GM23338 (cell line): ENCODE results near the gene INPP1. TPM values are rescaled to one million over a fixed set of nuclear protein-coding genes. Genes with fewer than 3 reads are reported as not detected.

Source experiments
- ATAC-seq: fragments of 200-7000 bp; cut with Tn5 transposase; 3 replicates; pipeline ENCODE4 v1.9.1; 2020
- DNase-seq: peaks from one replicate; pipeline ENCODE4 v3.0.0-alpha.2; 2015; ENCODE audit warnings: low spot score
- H2AFZ ChIP-seq: fragments of 200-600 bp; sonication (generic); 2 replicates; pipeline ENCODE4 v1.8.0; 2016; ENCODE audit warnings: antibody characterized with exemption, mild to moderate bottlenecking, moderate library complexity
- H3F3A ChIP-seq: fragments of 200-600 bp; sonication (generic); replicated peaks from 2 replicates; pipeline ENCODE4 v1.8.0; 2017; ENCODE audit warnings: antibody characterized with exemption, mixed run types, low read depth
- H3K27ac ChIP-seq: fragments of 200-600 bp; sonication (generic); 2 replicates; pipeline ENCODE4 v1.6.1; 2016; ENCODE audit warnings: low read depth
- H3K27me3 ChIP-seq: fragments of 200-600 bp; sonication (generic); 2 replicates; pipeline ENCODE4 v1.8.0; 2016; ENCODE audit warnings: mild to moderate bottlenecking, mixed run types, moderate library complexity; ENCODE audit not compliant: insufficient read depth
- H3K36me3 ChIP-seq: fragments of 200-600 bp; sonication (generic); 2 replicates; pipeline ENCODE4 v1.8.0; 2016; ENCODE audit warnings: mild to moderate bottlenecking; ENCODE audit not compliant: insufficient read depth
- H3K4me1 ChIP-seq: fragments of 200-600 bp; sonication (generic); 2 replicates; pipeline ENCODE4 v1.8.0; 2016; ENCODE audit warnings: mild to moderate bottlenecking, moderate library complexity; ENCODE audit not compliant: insufficient read depth
- H3K4me2 ChIP-seq: fragments of 200-600 bp; sonication (generic); 2 replicates; pipeline ENCODE4 v1.7.1; 2017; ENCODE audit warnings: mixed run types
- H3K4me3 ChIP-seq: fragments of 200-600 bp; sonication (generic); 2 replicates; pipeline ENCODE4 v1.6.1; 2016; ENCODE audit warnings: mixed run types
- H3K79me2 ChIP-seq: fragments of 200-600 bp; sonication (generic); replicated peaks from 2 replicates; pipeline ENCODE4 v1.8.0; 2017; ENCODE audit warnings: mild to moderate bottlenecking; ENCODE audit not compliant: insufficient read depth
- H3K9me2 ChIP-seq: fragments of 200-600 bp; sonication (generic); 2 replicates; pipeline ENCODE4 v1.8.0; 2017; ENCODE audit not compliant: insufficient read depth
- H4K20me1 ChIP-seq: fragments of 200-600 bp; sonication (generic); replicated peaks from 2 replicates; pipeline ENCODE4 v1.8.0; 2017; ENCODE audit warnings: mild to moderate bottlenecking; ENCODE audit not compliant: insufficient read depth
- H3K27ac Mint-ChIP-seq: 2 replicates; pipeline ENCODE4 v1.8.0; 2020; ENCODE audit warnings: inconsistent platforms, mild to moderate bottlenecking, moderate library complexity, mixed read lengths
- H3K27me3 Mint-ChIP-seq: 3 replicates; pipeline ENCODE4 v1.8.0; 2022; ENCODE audit warnings: low read depth, mild to moderate bottlenecking, moderate library complexity, mixed read lengths, inconsistent platforms; ENCODE audit not compliant: insufficient read depth, poor library complexity
- H3K36me3 Mint-ChIP-seq: 3 replicates; pipeline ENCODE4 v1.8.0; 2021; ENCODE audit warnings: low read depth, mild to moderate bottlenecking, inconsistent platforms, moderate library complexity, mixed read lengths
- H3K4me1 Mint-ChIP-seq: 3 replicates; pipeline ENCODE4 v1.8.0; 2020; ENCODE audit warnings: mild to moderate bottlenecking, inconsistent platforms, mixed read lengths
- H3K4me3 Mint-ChIP-seq: 3 replicates; pipeline ENCODE4 v1.8.0; 2021; ENCODE audit warnings: moderate library complexity, mild to moderate bottlenecking, inconsistent platforms, mixed read lengths
- H3K9me3 Mint-ChIP-seq: 3 replicates; pipeline ENCODE4 v1.8.0; 2020; ENCODE audit warnings: moderate library complexity, mild to moderate bottlenecking, inconsistent platforms, mixed read lengths
- CREB1 ChIP-seq: fragments of 250-450 bp; sonication (Bioruptor Pico); IDR thresholded peaks from 2 replicates; pipeline ENCODE4 v1.5.0; 2020; ENCODE audit warnings: low read depth, mild to moderate bottlenecking, moderate library complexity
- EZH2 ChIP-seq: fragments of 200-600 bp; sonication (generic); IDR thresholded peaks from one replicate; pipeline ENCODE4 v1.8.0; 2017; ENCODE audit warnings: antibody characterized with exemption, mild to moderate bottlenecking, low read depth; ENCODE audit not compliant: unreplicated experiment
- EZH2phosphoT487 ChIP-seq: fragments of 200-600 bp; sonication (generic); IDR thresholded peaks from one replicate; pipeline ENCODE4 v1.8.1; 2018; ENCODE audit warnings: antibody characterized with exemption; ENCODE audit not compliant: unreplicated experiment
- NANOG ChIP-seq: IDR thresholded peaks from 2 replicates; pipeline ENCODE4 v1.6.1; 2016; ENCODE audit warnings: antibody characterized with exemption, borderline replicate concordance
- POLR2AphosphoS5 ChIP-seq: IDR thresholded peaks from 2 replicates; pipeline ENCODE4 v1.6.1; 2016; ENCODE audit warnings: antibody characterized with exemption, low read depth
- STAT1 ChIP-seq: IDR thresholded peaks from one replicate; pipeline ENCODE4 v1.6.1; 2016; ENCODE audit warnings: antibody characterized with exemption; ENCODE audit not compliant: unreplicated experiment
- ZNF114 ChIP-seq: fragments of 250-450 bp; sonication (Bioruptor Pico); IDR thresholded peaks from 2 replicates; pipeline ENCODE4 v1.5.0; 2020; ENCODE audit warnings: mild to moderate bottlenecking, moderate library complexity
- ZNF331 ChIP-seq: fragments of 250-450 bp; sonication (Bioruptor Pico); IDR thresholded peaks from 2 replicates; pipeline ENCODE4 v1.5.0; 2020; ENCODE audit warnings: low read depth, mild to moderate bottlenecking, moderate library complexity
- polyA plus RNA-seq: library from polyadenylated mRNA; unstranded; fragments of >200 nt; fragmentation: Nextera tagmentation; extraction: Ambion mirVana; gene quantifications from 2 replicates; pipeline ENCODE4 v1.2.1, GENCODE V29; 2016
- total RNA-seq: library from RNA; depleted of rRNA; stranded (reverse); fragments of >200 nt; shearing (Covaris generic); gene quantifications from 2 replicates; pipeline ENCODE4 v1.2.3, GENCODE V29; 2014
- TF ChIP-seq, protein P1 (sequence below), 2 experiments: fragments of 200-600 bp in 1 of 2; sonication (generic) in 1 of 2; conservative IDR thresholded peaks; 2 replicates each; pipeline versions ENCODE4 v1.5.1 to v1.6.1; 2016 to 2017; ENCODE audit warnings: antibody characterized with exemption in 2 of 2, low read depth in 2 of 2, mild to moderate bottlenecking in 2 of 2, moderate library complexity in 1 of 2
- TF ChIP-seq, protein P2 (sequence below): IDR thresholded peaks from 2 replicates; pipeline ENCODE4 v1.6.1; 2016; ENCODE audit warnings: antibody characterized with exemption

Gene INPP1
- total and polyA plus RNA-seq, 2 experiments from 2014 or later, result 2.6 to 6.5 TPM

DNA sequence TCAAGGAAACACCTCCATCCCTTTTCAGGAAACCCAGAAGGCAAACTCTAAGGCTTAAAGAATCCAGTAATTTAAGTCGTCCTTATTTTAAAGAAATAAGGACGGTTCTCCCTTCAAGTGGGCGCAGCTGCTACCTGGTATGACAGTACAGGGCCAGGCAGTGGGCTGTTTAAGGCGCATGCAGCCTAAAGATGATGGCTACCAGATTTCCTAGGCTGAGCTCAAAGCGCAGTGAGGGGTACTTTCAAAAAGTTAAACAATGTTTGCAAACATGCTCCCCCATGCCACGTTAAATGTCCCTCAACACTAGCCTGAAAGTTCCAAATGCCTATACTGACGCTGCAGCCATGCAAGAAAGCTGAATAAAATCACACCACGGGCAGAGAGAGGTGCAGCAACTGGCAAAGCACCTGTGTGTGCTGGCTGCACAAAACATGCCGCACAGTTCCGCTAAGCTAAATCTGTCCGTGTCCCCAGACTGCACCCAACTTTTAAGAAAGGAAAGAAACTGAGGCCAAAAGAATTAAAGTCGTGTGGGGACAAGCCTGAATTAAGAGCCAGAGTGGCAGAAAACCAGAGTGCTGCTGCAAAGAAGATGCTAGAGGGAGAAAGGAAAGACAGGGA is 24.3 kb upstream of the INPP1 start:
- H3K9me3 Mint-ChIP-seq, result no peaks in the 10 kb centered on the region
- H3K4me1 Mint-ChIP-seq, result peaks cover 17% of the 10 kb centered on the region
- peak overlapping the region; percentile 98 for H3K4me3 Mint-ChIP-seq
- no peaks in the 10 kb centered on the region for H3K36me3 ChIP-seq
- peak overlapping the region; percentile 90 for H3K27ac ChIP-seq
- peak overlapping the region; percentile 98 for H3K4me2 ChIP-seq
- peak overlapping the region; percentile 98 for H2AFZ ChIP-seq
- no peaks in the 10 kb centered on the region; the same call in 2 of the 3 replicates for H3K36me3 Mint-ChIP-seq
- peak overlapping the region; percentile 93 for H3K4me3 ChIP-seq
- peaks cover 45% of the 10 kb centered on the region for H3K79me2 ChIP-seq
- peaks cover 2% of the 10 kb centered on the region; the same call in 1 of the 2 replicates for H4K20me1 ChIP-seq
- TF ChIP-seq NANOG, result no peak
- TF ChIP-seq ZNF331 (CRISPR knock-in tag), result no peak
- no peak for TF ChIP-seq CREB1 (CRISPR knock-in tag)
- peaks cover 4% of the 10 kb centered on the region for H3K27me3 Mint-ChIP-seq
- peak; percentile 25 for ATAC-seq
- DNase-seq, result peak; percentile 27
- H3K27ac Mint-ChIP-seq, result peak overlapping the region; percentile 85; the same call in 1 of the 2 replicates
- peaks cover 8% of the 10 kb centered on the region for H3K4me1 ChIP-seq
- H3F3A ChIP-seq, result 0 out of 2 replicates have a peak, but pooled peaks cover 4% of the 10 kb centered on the region
- no peaks in the 10 kb centered on the region for H3K9me2 ChIP-seq
- H3K27me3 ChIP-seq, result no peaks in the 10 kb centered on the region

DNA sequence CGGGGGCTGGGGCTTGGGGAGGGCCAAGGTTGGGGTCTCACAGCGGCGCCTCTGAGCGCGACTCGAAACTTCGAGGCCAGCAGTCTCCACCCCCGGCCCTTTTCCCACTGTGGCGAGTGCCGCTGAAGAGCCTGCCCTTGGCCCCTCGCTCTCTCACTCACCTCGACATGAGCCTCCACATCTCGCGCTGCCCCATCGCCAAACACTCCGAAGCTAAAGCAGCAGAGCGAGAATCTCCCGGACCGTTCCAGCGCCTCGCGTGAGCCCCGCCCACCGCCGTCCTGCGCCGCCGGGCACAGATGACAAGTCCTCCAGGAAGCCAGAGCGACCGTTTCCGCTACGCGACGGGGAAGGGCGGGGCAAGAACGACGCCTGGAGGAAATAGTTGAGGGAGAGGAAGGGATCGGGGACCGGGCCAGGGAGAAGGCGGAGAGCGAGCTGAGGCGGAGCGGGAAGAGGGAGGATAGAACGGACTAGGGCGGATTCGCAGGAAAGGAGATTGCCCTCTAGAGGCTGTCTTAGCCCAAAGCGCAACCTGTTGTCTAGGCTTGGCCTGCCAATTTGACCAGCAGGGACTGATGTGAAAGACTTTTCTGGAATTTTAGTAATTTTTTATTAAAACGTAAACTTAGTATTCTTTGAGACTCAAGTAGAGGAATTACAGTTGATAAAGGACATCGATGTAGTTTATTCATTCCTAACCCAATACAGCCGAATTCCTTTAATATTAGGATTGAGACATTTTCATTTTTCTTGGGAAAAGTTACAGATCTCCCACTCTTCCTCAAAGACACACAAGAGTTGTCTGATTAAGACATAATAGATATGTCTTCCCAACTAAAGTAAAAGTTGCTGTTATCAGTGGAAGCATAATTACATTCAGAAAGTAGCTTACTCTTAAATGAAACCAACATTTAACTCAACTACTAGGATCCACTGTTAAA is 23.6 kb upstream of the INPP1 start, which contains the start of gene HIBCH:
HIBCH (minus strand) TSS at position 272 of the 944 bp plus-strand sequence; CDS start at position 196, 76 bp downstream.
- H3K4me2 ChIP-seq, result peak within 1 kb of the TSS; percentile 98
- peak; percentile 99 for DNase-seq
- Mint-ChIP-seq H3K9me3 (no peaks in the 10 kb centered on the region), H3K4me1 (peaks cover 17% of the 10 kb centered on the region), H3K27ac (peak within 1 kb of the TSS; percentile 85), H3K36me3 (no peaks in the 10 kb centered on the region), H3K4me3 (peak within 1 kb of the TSS; percentile 98), H3K27me3 (peaks cover 4% of the 10 kb centered on the region)
- peak within 1 kb of the TSS; percentile 90 for H3K27ac ChIP-seq
- H4K20me1 ChIP-seq, result no peaks in the 10 kb centered on the region; the same call in 1 of the 2 replicates
- H3K9me2 ChIP-seq, result no peaks in the 10 kb centered on the region
- 0 out of 2 replicates have a peak, but pooled peaks cover 4% of the 10 kb centered on the region for H3F3A ChIP-seq
- peak within 1 kb of the TSS; percentile 98 for H2AFZ ChIP-seq
- peaks cover 8% of the 10 kb centered on the region for H3K4me1 ChIP-seq
- peaks cover 39% of the 10 kb centered on the region for H3K79me2 ChIP-seq
- peak; percentile 97 for ATAC-seq
- no peaks in the 10 kb centered on the region for H3K27me3 ChIP-seq
- H3K4me3 ChIP-seq, result peak within 1 kb of the TSS; percentile 93
- H3K36me3 ChIP-seq, result no peaks in the 10 kb centered on the region
- TF ChIP-seq EZH2phosphoT487 (no peak), EZH2 (no peak), STAT1 (no peak), ZNF114 (CRISPR knock-in tag) (no peak), POLR2AphosphoS5 (peak; percentile 91), NANOG (0 out of 2 replicates have a peak, but pooled peaks have one; percentile 26), ZNF331 (CRISPR knock-in tag) (no peak)
- TF ChIP-seq, protein P1, sequence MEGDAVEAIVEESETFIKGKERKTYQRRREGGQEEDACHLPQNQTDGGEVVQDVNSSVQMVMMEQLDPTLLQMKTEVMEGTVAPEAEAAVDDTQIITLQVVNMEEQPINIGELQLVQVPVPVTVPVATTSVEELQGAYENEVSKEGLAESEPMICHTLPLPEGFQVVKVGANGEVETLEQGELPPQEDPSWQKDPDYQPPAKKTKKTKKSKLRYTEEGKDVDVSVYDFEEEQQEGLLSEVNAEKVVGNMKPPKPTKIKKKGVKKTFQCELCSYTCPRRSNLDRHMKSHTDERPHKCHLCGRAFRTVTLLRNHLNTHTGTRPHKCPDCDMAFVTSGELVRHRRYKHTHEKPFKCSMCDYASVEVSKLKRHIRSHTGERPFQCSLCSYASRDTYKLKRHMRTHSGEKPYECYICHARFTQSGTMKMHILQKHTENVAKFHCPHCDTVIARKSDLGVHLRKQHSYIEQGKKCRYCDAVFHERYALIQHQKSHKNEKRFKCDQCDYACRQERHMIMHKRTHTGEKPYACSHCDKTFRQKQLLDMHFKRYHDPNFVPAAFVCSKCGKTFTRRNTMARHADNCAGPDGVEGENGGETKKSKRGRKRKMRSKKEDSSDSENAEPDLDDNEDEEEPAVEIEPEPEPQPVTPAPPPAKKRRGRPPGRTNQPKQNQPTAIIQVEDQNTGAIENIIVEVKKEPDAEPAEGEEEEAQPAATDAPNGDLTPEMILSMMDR (conservative IDR thresholded peaks at IDR 0.05; ENCODE audit: low read depth in 2 of 2), result peak; percentile 63 to 81
- TF ChIP-seq, protein P2, sequence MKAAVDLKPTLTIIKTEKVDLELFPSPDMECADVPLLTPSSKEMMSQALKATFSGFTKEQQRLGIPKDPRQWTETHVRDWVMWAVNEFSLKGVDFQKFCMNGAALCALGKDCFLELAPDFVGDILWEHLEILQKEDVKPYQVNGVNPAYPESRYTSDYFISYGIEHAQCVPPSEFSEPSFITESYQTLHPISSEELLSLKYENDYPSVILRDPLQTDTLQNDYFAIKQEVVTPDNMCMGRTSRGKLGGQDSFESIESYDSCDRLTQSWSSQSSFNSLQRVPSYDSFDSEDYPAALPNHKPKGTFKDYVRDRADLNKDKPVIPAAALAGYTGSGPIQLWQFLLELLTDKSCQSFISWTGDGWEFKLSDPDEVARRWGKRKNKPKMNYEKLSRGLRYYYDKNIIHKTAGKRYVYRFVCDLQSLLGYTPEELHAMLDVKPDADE, result peak; percentile 85
